GM13976 (cell line): ENCODE measurements around the gene LRRC8E.

Experiments used
- DNase-seq: peaks from one replicate; pipeline ENCODE4 v3.0.0; 2012; ENCODE audit warnings: low spot score
- in situ Hi-C: fragments of 300-500 bp; cut with MboI; formaldehyde crosslinking; loops from one replicate; pipeline ENCODE4 v1.12.0; 2022; ENCODE audit warnings: low sequenced_read_pairs, mixed read lengths, inconsistent platforms; ENCODE audit not compliant: unreplicated experiment
- TF ChIP-seq, protein P1 (sequence below): IDR thresholded peaks from 2 replicates; pipeline ENCODE4 v1.5.1; 2012; ENCODE audit warnings: borderline replicate concordance, mild to moderate bottlenecking; ENCODE audit not compliant: insufficient read depth; ENCODE audit errors: extremely low read depth, missing control alignments, control extremely low read depth

LRRC8E gene

DNA sequence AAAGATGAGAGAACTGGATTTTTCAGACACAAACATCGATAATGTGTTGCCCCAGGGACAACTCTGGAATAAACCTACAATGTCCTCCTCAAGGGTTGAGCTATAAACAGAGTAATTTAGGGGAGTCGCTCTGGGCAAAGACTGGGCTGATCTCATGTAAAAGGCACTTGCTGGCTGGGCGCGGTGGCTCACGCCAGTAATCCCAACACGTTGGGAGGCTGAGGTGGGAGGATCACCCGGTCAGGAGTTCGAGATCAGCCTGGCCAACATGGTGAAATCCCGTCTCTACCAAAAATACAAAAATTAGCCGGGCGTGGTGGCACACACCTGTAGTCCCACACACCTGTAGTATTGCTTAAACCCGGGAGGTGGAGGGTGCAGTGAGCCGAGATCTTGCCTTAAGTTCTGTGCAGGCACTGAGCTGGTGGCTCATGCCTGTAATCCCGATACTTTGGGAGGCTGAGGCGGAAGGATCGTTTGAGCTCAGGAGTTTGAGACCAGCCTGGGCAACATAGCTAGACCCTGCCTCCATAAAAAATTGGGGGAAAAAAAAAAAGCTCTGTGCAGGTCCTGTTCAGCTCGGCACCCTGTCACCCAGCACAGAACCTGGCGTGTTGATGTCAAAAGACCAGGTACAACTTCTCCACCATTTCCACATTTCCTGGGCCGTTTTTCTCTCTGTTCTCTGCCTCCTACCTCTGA, 53.7 kb downstream of the LRRC8E start:
- TF ChIP-seq, protein P1, sequence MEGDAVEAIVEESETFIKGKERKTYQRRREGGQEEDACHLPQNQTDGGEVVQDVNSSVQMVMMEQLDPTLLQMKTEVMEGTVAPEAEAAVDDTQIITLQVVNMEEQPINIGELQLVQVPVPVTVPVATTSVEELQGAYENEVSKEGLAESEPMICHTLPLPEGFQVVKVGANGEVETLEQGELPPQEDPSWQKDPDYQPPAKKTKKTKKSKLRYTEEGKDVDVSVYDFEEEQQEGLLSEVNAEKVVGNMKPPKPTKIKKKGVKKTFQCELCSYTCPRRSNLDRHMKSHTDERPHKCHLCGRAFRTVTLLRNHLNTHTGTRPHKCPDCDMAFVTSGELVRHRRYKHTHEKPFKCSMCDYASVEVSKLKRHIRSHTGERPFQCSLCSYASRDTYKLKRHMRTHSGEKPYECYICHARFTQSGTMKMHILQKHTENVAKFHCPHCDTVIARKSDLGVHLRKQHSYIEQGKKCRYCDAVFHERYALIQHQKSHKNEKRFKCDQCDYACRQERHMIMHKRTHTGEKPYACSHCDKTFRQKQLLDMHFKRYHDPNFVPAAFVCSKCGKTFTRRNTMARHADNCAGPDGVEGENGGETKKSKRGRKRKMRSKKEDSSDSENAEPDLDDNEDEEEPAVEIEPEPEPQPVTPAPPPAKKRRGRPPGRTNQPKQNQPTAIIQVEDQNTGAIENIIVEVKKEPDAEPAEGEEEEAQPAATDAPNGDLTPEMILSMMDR, result no peak
- in situ Hi-C loops, result no loop called here

GRCh38 chr19:7942981-7943443, 54.7 kb downstream of the LRRC8E start:
- no peak for DNase-seq
- TF ChIP-seq, protein P1, result no peak
- in situ Hi-C loops, result no loop called here

More for the DNA sequence above, 53.7 kb downstream of the LRRC8E start:
- no peak for DNase-seq

DNA sequence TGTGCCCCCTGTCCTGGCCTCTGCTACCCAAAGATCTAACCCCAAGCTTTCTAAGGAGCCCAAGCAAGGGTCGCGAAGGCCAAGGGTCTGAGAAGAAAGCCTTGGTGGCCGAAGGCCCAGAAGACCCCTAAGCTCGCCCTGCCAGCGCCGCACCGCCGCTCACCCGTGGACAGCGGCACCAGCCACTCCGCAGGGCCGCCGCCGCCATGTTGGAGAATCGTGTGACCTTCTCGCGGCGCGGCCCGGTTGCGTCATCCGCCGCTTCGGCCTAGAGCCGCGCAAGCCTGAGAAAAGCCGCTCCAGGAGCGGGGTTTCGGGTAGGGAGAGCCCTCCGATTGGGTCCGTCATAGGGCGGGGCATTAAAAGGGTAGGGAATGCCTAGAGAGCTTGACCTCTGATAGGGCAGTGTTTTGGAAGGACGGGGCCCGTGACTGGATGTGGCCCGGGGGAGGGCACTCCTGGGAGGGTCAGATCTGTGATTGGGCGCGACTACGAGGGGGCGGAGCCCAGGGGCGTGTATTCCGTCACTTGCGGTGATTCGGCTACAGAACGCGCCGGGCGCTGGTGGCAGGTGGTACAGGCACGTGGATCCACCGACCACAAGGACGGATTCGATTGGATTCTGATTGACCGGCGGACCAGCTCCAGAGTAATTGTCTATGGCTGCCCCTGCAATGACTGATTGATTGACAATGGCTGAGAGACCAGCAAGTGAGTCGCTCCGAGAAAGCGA, 55.3 kb downstream of the LRRC8E start, which contains the start of gene TIMM44:
TSS of gene TIMM44 (minus strand) at position 223 of the 733 bp plus-strand sequence. CDS start at position 208, 15 bp downstream.
- peak; percentile 98 for DNase-seq
- TF ChIP-seq, protein P1, result no peak
- in situ Hi-C loops, result no loop called here

DNA sequence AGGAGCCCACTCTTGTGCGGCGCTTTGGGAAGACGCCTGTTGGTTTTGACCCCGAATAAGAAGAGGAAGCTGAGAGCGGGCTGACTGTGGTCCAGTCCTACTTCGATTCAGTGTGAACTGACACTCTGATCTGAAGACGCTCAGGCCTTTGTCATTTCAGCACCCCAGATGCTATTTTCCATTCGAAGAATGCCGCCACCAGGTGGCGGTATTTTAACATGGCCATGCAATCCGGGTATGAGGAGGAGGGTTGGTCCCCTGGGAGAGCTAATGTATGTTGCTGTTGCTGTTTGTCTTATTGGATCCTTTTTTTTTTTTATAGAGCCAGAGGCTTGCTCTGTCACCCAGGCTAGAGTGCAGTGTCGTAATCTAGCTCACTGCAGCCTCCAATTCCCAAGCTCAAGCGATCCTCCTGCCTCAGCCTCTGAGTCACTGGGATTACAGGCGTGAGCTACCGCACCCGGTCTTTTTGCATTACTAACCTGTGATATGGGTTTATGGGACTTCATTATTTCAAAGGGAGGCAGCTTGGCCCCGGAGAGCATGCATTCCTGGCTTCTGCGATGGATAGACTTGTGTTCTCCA, 56.0 kb downstream of the LRRC8E start:
- TF ChIP-seq, protein P1, result peak; percentile 68
- in situ Hi-C loops, result no loop called here
- peak; percentile 84 for DNase-seq

DNA sequence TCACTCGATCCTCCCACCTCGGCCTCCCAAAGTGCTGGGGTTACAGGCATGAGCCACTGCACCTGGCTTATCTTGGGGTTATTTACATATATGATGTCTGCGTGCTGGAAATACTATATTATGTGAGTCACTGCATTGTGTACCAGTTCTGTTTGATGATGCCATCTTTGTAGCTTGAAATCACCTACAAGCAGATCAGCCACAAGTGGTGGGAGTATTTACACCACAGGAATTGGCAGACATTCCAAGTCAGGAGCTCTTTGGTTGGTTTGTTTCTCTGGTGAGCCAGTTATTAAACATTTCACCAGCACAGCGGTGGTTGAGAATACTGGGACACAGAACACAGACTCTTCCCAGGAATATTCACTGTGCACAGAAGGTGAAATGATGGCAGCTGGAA, 59.6 kb downstream of the LRRC8E start:
- TF ChIP-seq, protein P1, result no peak
- no peak for DNase-seq
- in situ Hi-C loops, result no loop called here
